Measurements from ENCODE around the gene ATP10A. TPM values are rescaled to one million over a fixed set of nuclear protein-coding genes. Genes with fewer than 3 reads are reported as not detected.

The ATP10A gene
- total RNA-seq, 1 experiment from 2014 or later: 3.9 TPM

DNA sequence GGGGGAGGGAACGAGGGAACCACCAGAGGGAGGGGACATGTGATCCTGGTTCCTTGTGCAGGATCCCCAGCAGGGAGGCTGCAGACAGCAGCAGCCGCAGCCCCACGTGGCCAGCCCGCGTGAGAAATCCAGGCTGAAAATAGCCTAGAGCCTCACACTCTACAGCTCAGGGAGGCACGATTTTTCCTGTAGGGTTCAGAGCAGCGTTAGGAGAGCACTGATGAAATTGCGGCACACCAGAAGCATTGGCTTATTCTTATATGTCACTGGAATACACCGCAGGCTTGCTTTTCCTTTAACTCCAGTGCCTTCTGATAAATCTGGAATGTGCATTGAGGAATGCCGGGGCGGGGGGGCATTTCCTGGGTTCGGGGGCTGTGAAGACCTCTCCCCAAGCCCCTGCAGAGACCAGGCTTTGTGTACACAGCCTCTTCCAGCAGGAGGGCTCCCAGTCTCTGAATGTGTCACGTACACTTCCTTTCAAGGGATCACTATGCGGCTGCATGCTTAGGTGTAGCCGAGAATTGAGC lies 193.0 kb downstream of the ATP10A start:
- Histone ChIP-seq H4K5ac (ENCODE audit: insufficient read length, low read depth, low read length) (no peak overlapping the region), H4K91ac (ENCODE audit: insufficient read length, low read depth, low read length) (no peak overlapping the region), H3K27me3 (ENCODE audit: insufficient read depth, low read length) (no peaks in the 10 kb centered on the region), H3K18ac (ENCODE audit: insufficient read length, low read depth, low read length) (peak overlapping the region; percentile 69), H3K4me1 (ENCODE audit: insufficient read depth, low read length) (peaks cover 21% of the 10 kb centered on the region), H2BK120ac (ENCODE audit: low read depth, low read length, poor library complexity, severe bottlenecking) (no peak overlapping the region), H3K9me3 (ENCODE audit: control insufficient read depth, low read depth, low read length) (no peaks in the 10 kb centered on the region), H2BK15ac (ENCODE audit: low read depth, low read length) (no peak overlapping the region), H3K4ac (ENCODE audit: low read depth, low read length) (no peak overlapping the region), H3K79me2 (ENCODE audit: insufficient read depth, low read length) (no peaks in the 10 kb centered on the region), H2AK5ac (ENCODE audit: insufficient read length, low read length) (no peak overlapping the region), H3K9ac (ENCODE audit: extremely low read depth, insufficient read length, low read length) (no peak overlapping the region), H3K56ac (ENCODE audit: insufficient read length, low read depth, low read length) (no peak overlapping the region), H2BK12ac (ENCODE audit: insufficient read length, low read depth, low read length) (no peak overlapping the region), H3K14ac (ENCODE audit: insufficient read depth, low read length) (peak overlapping the region; percentile 66; the same call in 1 of the 2 replicates), H2AFZ (ENCODE audit: low read length) (no peak overlapping the region), H3K4me2 (ENCODE audit: insufficient read depth, insufficient read length, low read length) (peak overlapping the region; percentile 39), H2BK5ac (ENCODE audit: insufficient read length, low read length) (no peak overlapping the region), H3T11ph (ENCODE audit: low read length) (no peak overlapping the region), H4K20me1 (ENCODE audit: control insufficient read depth, insufficient read depth, insufficient read length) (no peaks in the 10 kb centered on the region), H2BK20ac (ENCODE audit: low read depth, low read length, poor library complexity, severe bottlenecking) (no peak overlapping the region), H3K79me1 (ENCODE audit: insufficient read depth, low read depth, low read length, poor library complexity, severe bottlenecking) (no peaks in the 10 kb centered on the region), H4K8ac (replicated peaks; ENCODE audit: insufficient read length, low read depth, low read length) (no peak overlapping the region), H3K23ac (ENCODE audit: insufficient read length, low read depth, low read length) (no peak overlapping the region), H3K23me2 (ENCODE audit: insufficient read length, low read depth, low read length, poor library complexity, severe bottlenecking) (no peaks in the 10 kb centered on the region), H3K27ac (ENCODE audit: insufficient read length, low read depth, low read length) (peak overlapping the region; percentile 52)
- H3K27me3 Mint-ChIP-seq (ENCODE audit: low read depth): peaks cover 33% of the 10 kb centered on the region
- peaks cover 50 to 52% of the 10 kb centered on the region in 2 experiments for H3K4me1 Mint-ChIP-seq
- peak overlapping the region; percentile 88 to 99 (median 93); a peak in 6 of 7 replicates for H3K27ac Mint-ChIP-seq
- H3K4me3 Mint-ChIP-seq: peak overlapping the region; percentile 49 to 70
- H3K9me3 Mint-ChIP-seq: no peaks in the 10 kb centered on the region; a peak in 2 of 5 replicates
- H3K36me3 Mint-ChIP-seq (ENCODE audit: insufficient read depth in 1 of 3, low read depth in 3 of 3): no peaks in the 10 kb centered on the region; a peak in 1 of 7 replicates
- WGBS (ENCODE audit: extremely low coverage, insufficient read length, low lambda C conversion rate): no CpG with 5 or more reads among the region's 15 CpGs
- DNase-seq: peak; percentile 86
- TF ChIP-seq, protein P1, sequence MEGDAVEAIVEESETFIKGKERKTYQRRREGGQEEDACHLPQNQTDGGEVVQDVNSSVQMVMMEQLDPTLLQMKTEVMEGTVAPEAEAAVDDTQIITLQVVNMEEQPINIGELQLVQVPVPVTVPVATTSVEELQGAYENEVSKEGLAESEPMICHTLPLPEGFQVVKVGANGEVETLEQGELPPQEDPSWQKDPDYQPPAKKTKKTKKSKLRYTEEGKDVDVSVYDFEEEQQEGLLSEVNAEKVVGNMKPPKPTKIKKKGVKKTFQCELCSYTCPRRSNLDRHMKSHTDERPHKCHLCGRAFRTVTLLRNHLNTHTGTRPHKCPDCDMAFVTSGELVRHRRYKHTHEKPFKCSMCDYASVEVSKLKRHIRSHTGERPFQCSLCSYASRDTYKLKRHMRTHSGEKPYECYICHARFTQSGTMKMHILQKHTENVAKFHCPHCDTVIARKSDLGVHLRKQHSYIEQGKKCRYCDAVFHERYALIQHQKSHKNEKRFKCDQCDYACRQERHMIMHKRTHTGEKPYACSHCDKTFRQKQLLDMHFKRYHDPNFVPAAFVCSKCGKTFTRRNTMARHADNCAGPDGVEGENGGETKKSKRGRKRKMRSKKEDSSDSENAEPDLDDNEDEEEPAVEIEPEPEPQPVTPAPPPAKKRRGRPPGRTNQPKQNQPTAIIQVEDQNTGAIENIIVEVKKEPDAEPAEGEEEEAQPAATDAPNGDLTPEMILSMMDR (conservative IDR thresholded peaks at IDR 0.05): no peak
